ENCODE results near the gene CERS6. TPM values are rescaled to one million over a fixed set of nuclear protein-coding genes. Genes with fewer than 3 reads are reported as not detected.
"Not testable (repeated sequence)": the region's sequence is repeated elsewhere in the genome, so short reads cannot be mapped to it uniquely, and the experiment has no call there.

CERS6 gene
- total RNA-seq, 1 donor: 20.7 TPM

- DNase-seq (ENCODE audit: low read depth in 2 of 3, low spot score in 2 of 3): no peak
Measured at GRCh38 chr2:168660870-168661862, 205.1 kb downstream of the CERS6 start.

DNA sequence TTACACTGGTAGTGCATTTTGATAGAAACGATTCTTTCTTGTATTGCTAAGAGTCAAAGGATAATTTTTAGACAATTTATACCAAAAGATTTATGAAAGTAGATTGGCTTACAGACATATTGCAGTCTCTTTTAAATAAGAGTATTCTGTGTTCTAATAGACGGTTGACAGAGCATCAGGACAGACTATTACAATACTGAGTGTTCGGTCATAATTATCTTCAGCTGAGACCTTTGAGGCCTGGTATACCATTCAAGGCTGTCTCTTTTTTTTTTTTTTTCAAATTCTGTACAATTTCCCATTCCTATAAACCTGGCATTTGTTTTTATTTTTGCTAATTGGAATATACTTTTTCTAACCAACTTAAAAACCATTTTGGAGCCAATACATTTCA is 205.8 kb downstream of the CERS6 start:
- no peak for DNase-seq (ENCODE audit: low read depth in 2 of 3, low spot score in 2 of 3)

DNA sequence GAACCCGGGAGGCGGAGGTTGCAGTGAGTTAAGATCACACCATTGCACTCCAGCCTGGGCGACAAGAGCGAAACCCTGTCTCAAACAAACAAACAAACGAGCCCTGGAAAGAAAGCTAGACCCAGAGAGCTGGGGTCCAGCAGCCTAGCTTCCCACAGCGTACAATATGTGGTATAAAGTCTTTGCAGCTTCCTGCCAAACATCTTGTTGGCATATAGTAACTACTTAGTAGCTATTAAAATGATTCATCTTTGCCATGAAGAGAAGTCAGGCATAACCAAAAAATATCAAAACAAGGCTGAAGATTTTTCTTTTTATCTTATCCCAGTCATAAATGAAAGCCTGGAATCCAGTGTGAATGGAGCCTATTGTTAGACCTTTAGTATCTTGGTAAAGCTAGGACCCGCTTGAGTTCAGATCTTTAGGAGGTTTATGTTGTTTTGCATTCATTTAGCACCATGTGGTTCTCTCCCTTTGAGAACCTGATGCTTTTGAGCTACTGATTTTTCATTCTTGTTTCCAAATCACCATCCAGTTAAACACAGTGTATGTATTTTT is 206.7 kb downstream of the CERS6 start:
- DNase-seq (ENCODE audit: low read depth in 2 of 3, low spot score in 2 of 3): no peak

DNA sequence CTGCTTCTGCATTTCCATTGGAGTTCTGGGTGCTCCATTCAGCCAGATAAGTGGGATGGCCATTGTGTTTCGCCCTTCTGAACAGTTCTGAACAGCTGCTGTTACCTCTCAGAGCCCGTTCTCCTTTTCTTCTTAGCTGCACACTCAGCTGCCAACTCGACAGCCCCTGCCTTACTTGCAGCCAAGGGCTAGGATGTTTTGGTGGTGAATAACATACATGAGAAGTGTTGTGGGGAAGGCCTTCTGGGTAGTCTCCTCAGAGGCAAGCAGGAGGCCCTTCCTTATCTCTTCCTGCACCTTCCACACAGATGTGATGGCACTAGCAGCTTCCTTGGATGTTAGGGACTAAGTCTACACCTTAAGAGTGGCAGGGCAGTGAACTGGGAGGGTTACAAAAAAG is 207.9 kb downstream of the CERS6 start:
- DNase-seq (ENCODE audit: low read depth in 2 of 3, low spot score in 2 of 3): peak in 1 of 3 donors; percentile 48

DNA sequence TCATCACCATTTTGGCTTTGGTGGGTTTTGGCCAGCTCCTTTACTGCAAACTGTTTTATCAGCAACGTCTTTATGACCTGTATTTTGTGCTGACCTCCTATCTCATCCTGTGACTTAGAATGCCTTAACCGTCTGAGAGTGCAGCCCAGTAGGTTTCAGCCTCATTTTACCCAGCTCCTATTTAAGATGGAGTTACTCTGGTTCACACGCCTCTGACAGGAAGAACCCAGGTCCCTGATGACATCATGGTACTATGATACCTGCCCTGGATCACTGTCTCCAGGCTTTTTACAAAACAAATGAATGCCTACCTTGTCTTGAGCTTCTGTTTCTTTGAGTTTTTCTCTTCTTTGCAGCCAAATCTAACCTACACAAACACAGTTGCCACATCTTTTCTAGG is 208.6 kb downstream of the CERS6 start:
- DNase-seq (ENCODE audit: low read depth in 2 of 3, low spot score in 2 of 3): not testable (repeated sequence)

- no peak for DNase-seq (ENCODE audit: low read depth in 2 of 3, low spot score in 2 of 3)
Measured at GRCh38 chr2:168666339-168666738, 210.3 kb downstream of the CERS6 start.

DNA sequence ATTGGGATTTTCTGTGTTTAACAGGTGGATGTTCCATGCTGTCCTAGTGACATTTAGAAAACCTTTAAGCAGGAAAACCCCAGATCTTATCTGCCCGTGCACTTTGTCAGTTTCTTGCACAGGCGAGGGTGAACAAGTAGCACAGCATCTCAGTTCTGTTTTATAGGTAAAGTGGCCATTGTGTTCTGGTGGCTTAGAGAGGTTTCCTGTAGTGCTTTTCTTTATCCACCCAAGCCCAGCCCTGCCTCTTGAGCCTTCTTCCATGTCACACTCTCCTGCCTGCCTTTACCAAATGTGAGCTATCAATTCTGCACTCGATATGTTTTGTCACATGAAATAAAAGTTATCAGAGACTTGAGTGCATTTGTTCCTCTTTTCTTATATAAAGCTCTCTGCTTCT is 211.1 kb downstream of the CERS6 start:
- DNase-seq (ENCODE audit: low read depth in 2 of 3, low spot score in 2 of 3): peak in 1 of 3 donors; percentile 36

GRCh38 chr2:168669151-168669550 is 213.1 kb downstream of the CERS6 start:
- DNase-seq (ENCODE audit: low read depth in 2 of 3, low spot score in 2 of 3): no peak

- no peak for DNase-seq (ENCODE audit: low read depth in 2 of 3, low spot score in 2 of 3)
Measured at GRCh38 chr2:168670478-168670877, 214.4 kb downstream of the CERS6 start.

DNA sequence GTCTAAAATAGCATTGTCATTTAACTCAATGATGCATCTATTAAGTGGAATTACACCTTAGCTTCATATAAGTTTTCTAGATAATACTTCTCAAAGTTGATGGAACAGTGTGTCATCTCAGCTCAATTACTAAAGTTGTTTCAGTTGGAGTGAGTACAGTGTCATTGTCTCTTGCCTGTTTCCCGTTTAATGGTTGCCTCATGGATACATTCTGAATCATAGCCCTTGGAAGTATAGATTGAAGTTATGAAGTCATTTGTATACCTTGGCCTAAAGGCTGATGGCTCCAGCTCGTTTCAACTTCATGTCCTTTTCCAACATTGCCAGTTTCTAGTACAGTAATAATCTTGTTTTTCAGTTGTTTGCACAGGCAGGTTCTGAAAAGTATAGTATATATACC is 215.9 kb downstream of the CERS6 start:
- no peak for DNase-seq (ENCODE audit: low read depth in 2 of 3, low spot score in 2 of 3)

DNA sequence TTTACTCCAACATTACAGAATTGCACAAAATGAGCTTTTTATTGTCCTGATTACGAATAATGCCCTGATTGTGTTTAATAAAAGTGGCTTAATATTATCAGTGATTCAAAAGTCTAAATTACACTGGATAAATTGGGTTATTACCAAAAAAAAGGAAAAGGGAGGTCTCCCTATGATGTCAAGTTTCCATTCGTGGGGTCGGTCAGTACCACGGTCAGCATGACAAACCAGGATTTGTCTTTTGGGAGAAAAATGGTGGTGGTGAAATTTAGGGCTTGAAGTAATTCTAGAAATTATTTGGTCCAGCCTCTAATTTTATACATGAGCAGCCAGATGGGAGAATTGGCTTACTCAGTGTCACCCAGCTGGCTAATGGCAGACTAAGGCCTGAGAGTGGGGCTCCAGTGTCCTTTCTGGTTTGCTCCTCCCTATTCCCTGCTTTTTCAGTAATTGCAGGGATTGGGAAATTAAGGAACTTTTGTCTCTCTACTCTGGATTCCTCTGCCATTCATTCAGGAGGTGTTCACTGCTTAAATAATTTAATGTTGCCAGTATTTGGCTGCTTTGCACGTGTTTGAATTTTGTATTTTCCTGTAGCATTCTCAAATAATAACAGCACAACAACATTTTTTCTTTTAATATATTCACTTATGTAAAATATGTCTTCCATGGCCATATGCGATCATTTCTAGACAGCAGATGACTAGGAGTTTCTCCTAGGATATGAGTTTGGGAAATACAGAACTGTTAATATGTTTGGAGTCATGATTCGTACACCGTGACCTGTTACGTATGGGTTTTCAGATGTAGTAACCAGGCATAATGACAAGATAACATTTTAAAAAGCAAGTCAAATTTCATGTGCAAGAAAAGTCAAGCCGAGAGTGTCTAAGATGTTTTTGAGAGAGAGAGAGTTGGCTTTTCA is 217.5 kb downstream of the CERS6 start:
- no peak for DNase-seq (ENCODE audit: low read depth in 2 of 3, low spot score in 2 of 3)

DNA sequence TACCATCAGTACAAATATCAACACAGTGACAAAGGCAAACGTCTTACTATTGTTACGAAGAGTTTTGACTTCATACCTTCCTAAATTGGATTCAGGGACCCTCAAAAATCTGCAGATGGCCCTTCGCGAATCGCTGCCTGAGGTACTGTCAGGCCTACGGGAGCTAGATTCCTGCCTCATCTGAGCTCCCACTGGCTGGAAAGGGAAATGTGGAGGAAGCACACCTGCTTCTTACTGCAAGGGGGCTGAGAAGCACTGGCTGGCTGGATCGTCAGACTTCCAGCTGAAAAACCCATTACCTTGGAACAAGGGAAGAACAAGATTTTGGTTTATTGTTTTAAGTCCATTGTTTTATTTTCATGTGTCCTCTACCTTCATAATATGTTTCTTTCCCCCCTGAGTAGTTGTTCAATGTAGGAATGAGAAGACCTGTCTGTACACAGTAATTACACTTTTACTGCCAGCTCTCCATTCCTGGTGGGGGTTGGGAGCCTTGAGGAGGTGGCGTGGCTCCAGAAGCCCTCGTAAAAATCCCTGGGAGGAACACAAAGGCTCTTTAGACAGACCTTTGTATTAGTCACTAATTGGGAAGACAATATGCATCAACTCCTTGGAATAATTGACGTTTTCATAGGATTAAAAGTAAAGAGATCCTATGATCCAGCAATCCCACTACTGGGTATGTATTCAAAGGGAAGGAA is 222.2 kb downstream of the CERS6 start:
- no peak for DNase-seq (ENCODE audit: low read depth in 2 of 3, low spot score in 2 of 3)

DNA sequence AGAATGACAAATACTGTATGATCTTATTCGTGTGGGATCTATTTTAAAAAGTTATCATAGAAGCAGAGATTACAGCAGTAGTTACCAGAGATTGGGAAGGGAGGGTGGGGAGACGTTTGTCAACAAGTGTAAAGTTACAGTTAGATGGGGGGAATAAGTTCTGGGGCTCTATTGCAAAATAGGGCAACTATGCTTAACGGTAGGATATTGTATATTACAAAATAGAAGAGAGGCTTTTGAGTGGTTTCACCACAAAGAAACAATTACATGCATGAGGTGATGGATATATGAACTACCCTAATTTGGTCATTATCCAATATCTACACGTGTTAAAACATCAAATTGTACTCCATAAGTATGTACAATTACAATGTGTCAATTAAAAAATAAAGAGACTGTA is 223.0 kb downstream of the CERS6 start:
- DNase-seq (ENCODE audit: low read depth in 2 of 3, low spot score in 2 of 3): no peak

DNA sequence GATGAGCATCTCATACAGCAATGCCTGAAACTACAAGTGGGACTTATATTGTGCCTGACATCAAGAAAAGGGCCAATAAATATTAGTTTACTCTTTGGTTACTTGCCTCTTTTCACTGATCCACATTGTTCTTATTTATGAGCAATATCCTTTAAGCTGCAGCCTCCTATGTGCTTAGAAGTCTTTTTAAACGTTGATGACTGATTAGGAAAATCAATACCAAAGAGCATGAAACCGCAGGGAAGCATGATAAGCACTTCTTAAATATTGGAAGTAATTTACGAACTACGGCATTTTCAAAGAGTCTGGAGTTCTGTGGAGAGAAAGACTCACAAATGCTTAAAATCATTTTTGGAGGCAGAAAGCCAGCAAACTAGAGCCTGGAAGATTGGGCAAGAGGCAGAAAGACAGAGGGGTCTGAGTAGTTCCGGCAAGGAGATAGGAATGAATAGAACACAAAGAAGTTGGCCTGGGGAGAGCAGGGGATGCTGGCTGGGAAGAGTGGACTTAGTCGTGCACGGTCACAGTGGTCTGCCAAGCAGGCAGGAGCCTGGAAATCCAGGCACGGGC is 223.8 kb downstream of the CERS6 start:
- no peak for DNase-seq (ENCODE audit: low read depth in 2 of 3, low spot score in 2 of 3)

DNA sequence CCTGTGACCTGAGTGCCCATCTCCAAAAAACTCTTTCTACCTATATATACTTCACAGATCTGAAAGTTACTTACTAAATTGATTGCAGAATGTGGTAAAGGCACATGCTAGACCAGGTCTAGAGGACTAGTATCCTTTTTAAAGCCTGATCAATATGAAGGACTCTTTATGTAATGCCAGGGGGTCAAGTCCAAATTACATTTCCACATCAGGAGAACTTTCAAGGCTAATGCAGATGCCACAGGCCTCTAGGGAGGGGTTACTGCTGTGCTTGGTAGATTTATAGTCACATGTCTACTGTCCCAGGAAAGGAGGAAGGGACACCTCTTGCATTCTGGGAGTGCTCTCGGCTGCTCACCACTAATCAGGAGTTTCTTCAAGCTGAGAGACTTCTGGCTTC is 227.9 kb downstream of the CERS6 start:
- no peak for DNase-seq (ENCODE audit: low read depth in 2 of 3, low spot score in 2 of 3)

- no peak for DNase-seq (ENCODE audit: low read depth in 2 of 3, low spot score in 2 of 3)
Measured at GRCh38 chr2:168684921-168685599, 229.0 kb downstream of the CERS6 start.

GRCh38 chr2:168685600-168686451 is 229.8 kb downstream of the CERS6 start:
- DNase-seq (ENCODE audit: low read depth in 2 of 3, low spot score in 2 of 3): peak in 2 of 3 donors; percentile 83 to 88

DNA sequence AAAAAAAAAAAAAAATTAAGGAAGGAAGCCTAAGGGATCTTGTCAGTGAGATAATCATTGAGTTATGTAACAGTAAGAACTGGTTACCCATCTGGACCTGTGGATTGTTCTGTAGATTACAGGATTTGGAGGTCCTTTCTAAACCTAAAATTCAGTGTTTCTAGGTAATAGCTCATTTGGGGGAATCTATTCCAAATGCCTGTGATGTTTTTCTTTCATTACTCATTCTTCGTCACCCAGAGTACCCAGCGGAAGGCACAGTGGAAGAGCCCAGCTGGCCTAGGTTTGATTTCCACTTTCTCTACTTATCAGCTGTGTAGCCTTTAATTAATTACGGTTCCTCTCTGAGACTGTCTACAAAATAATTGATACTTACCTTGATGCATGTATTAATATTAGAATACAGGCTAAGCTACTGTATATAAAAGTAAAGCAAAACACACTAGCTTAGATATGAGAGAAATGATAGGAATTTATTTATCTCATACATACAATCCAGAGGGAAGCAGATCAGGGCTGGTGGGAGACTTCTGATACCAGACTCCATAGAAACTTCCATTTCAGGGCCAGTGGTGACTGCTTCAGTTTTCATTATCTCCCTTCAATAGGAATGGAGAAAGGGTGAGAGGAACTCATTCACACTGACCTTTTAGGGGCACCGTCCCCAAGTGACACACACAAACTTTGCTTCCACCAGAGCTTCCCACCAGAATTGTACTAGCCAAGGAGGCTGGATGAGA is 230.6 kb downstream of the CERS6 start:
- no peak for DNase-seq (ENCODE audit: low read depth in 2 of 3, low spot score in 2 of 3)
